GM12878 (cell line): ENCODE data around the gene CHN2. TPM values are rescaled to one million over a fixed set of nuclear protein-coding genes. Genes with fewer than 3 reads are reported as not detected.

Experiments used
- ATAC-seq: fragments of 200-7000 bp; cut with Tn5 transposase; 3 replicates; pipeline ENCODE4 v1.9.1; 2020; ENCODE audit warnings: mild to moderate bottlenecking, moderate library complexity
- BruUV-seq: library from RNA; stranded (reverse); fragments of 400-500 nt; replicated peaks from 2 replicates; lab custom pipeline; 2021; lab: Mats Ljungman, UMichigan
- CTCF ChIA-PET: fragments of 300-600 bp; sonication (Branson Sonifier 250); formaldehyde crosslinking; extraction: SDS; loops from one replicate; lab custom pipeline; 2021; ENCODE audit warnings: inconsistent platforms; lab: Yijun Ruan, JAX
- POLR2A ChIA-PET: fragments of 350-600 bp; formaldehyde crosslinking; extraction: SDS; loops from one replicate; lab custom pipeline; 2021; ENCODE audit warnings: inconsistent platforms; lab: Charles Lee
- RAD21 ChIA-PET: fragments of 300-600 bp; sonication (Branson Sonifier 250); formaldehyde crosslinking; loops from one replicate; lab custom pipeline; 2023; ENCODE audit warnings: antibody characterized with exemption; ENCODE audit not compliant: unreplicated experiment; lab: Charles Lee
- SMC1A ChIA-PET: fragments of 300-600 bp; sonication (Branson Sonifier 250); formaldehyde crosslinking; loops from one replicate; lab custom pipeline; 2023; ENCODE audit not compliant: unreplicated experiment, uncharacterized antibody; lab: Charles Lee
- DNase-seq: peaks from one replicate; pipeline ENCODE4 v3.0.0-alpha.2; 2011; ENCODE audit warnings: low read depth, low spot score
- FAIRE-seq: peaks from 3 replicates; lab custom pipeline; 2011; peaks lifted over from hg19 to GRCh38; lab: Jason Lieb, UNC
- H2AFZ ChIP-seq: 2 replicates; pipeline ENCODE4 v1.6.0; 2011; ENCODE audit warnings: low read depth, low read length, control low read depth; ENCODE audit not compliant: control insufficient read depth
- H3K27ac ChIP-seq: 2 replicates; pipeline ENCODE4 v1.5.1; 2011; ENCODE audit warnings: control low read depth; ENCODE audit not compliant: control insufficient read depth, insufficient read depth
- H3K27me3 ChIP-seq, 2 experiments: replicated peaks in 1 of 2; 2 replicates each; pipeline versions ENCODE4 v1.6.0 to v1.6.1; 2011; ENCODE audit warnings: low read length in 1 of 2; ENCODE audit not compliant: control insufficient read depth in 2 of 2, insufficient read depth in 2 of 2
- H3K36me3 ChIP-seq, 2 experiments: 2 replicates each; pipeline ENCODE4 v1.5.1; 2011; ENCODE audit warnings: low read length in 1 of 2; ENCODE audit not compliant: control insufficient read depth in 2 of 2, insufficient read depth in 2 of 2
- H3K4me1 ChIP-seq: 2 replicates; pipeline ENCODE4 v1.6.1; 2011; ENCODE audit warnings: mild to moderate bottlenecking, low read length, moderate library complexity, mixed read lengths; ENCODE audit not compliant: control insufficient read depth, insufficient read depth
- H3K4me2 ChIP-seq: 2 replicates; pipeline ENCODE4 v1.6.0; 2011; ENCODE audit warnings: control low read depth; ENCODE audit not compliant: control insufficient read depth, insufficient read depth
- H3K4me3 ChIP-seq: fragments of 200-600 bp; sonication (generic); 2 replicates; pipeline ENCODE4 v1.5.1; 2016
- H3K79me2 ChIP-seq: 2 replicates; pipeline ENCODE4 v1.6.0; 2011; ENCODE audit warnings: low read length; ENCODE audit not compliant: control insufficient read depth, insufficient read depth
- H3K9ac ChIP-seq: 2 replicates; pipeline ENCODE4 v1.8.0; 2011; ENCODE audit warnings: low read length, control low read depth, mixed read lengths; ENCODE audit not compliant: control insufficient read depth, insufficient read depth
- H3K9me3 ChIP-seq: replicated peaks from 3 replicates; pipeline ENCODE4 v1.5.1; 2011; ENCODE audit warnings: mild to moderate bottlenecking, low read length; ENCODE audit not compliant: control insufficient read depth, insufficient read depth
- H4K20me1 ChIP-seq: 2 replicates; pipeline ENCODE4 v1.6.0; 2011; ENCODE audit not compliant: control insufficient read depth, insufficient read depth
- BMI1 ChIP-seq: fragments of 450-650 bp; IDR thresholded peaks from 2 replicates; pipeline ENCODE4 v1.6.1; 2016; ENCODE audit warnings: mild to moderate bottlenecking, moderate library complexity, borderline replicate concordance
- E2F8 ChIP-seq: fragments of 450-650 bp; IDR thresholded peaks from 2 replicates; pipeline ENCODE4 v1.6.1; 2018; ENCODE audit warnings: mild to moderate bottlenecking, low read depth, moderate library complexity; ENCODE audit not compliant: partially characterized antibody
- LARP7 ChIP-seq: fragments of 450-650 bp; IDR thresholded peaks from 2 replicates; pipeline ENCODE4 v1.6.1; 2017; ENCODE audit warnings: mild to moderate bottlenecking
- MLLT1 ChIP-seq: fragments of 450-650 bp; IDR thresholded peaks from 2 replicates; pipeline ENCODE4 v1.6.1; 2016; ENCODE audit warnings: mild to moderate bottlenecking
- PKNOX1 ChIP-seq: fragments of 450-650 bp; IDR thresholded peaks from 2 replicates; pipeline ENCODE4 v1.6.1; 2016; ENCODE audit warnings: mild to moderate bottlenecking
- POU2F2 ChIP-seq: IDR thresholded peaks from 3 replicates; pipeline ENCODE4 v1.6.1; 2011; ENCODE audit warnings: low read depth, mild to moderate bottlenecking, low read length, borderline replicate concordance
- SPI1 ChIP-seq: IDR thresholded peaks from 2 replicates; pipeline ENCODE4 v1.6.1; 2011; ENCODE audit warnings: low read depth, mild to moderate bottlenecking, low read length, moderate library complexity, borderline replicate concordance; ENCODE audit not compliant: insufficient read depth
- STAT3 ChIP-seq: IDR thresholded peaks from 2 replicates; pipeline ENCODE4 v1.6.1; 2011; ENCODE audit warnings: low read depth, low read length, improper control_type of control experiment
- SUZ12 ChIP-seq: fragments of 200-600 bp; sonication (generic); IDR thresholded peaks from one replicate; pipeline ENCODE4 v1.6.1; 2018; ENCODE audit warnings: antibody characterized with exemption, mild to moderate bottlenecking; ENCODE audit not compliant: unreplicated experiment
- WRNIP1 ChIP-seq: IDR thresholded peaks from 2 replicates; pipeline ENCODE4 v1.6.1; 2011; ENCODE audit warnings: low read depth, low read length, improper control_type of control experiment, borderline replicate concordance
- ZNF384 ChIP-seq: IDR thresholded peaks from 2 replicates; pipeline ENCODE4 v1.6.1; 2012; ENCODE audit warnings: low read depth, mild to moderate bottlenecking, low read length, improper control_type of control experiment, borderline replicate concordance
- WGBS: methylation state at CpG from one replicate; pipeline ENCODE4 v1.1.6; 2016; ENCODE audit warnings: low lambda C conversion rate; ENCODE audit not compliant: insufficient replicate concordance, insufficient coverage; ENCODE audit errors: missing lambda C conversion rate; 5-methylcytosine and 5-hydroxymethylcytosine counted together
- in situ Hi-C: fragments of 300-500 bp; cut with MboI; formaldehyde crosslinking; loops from 9 replicates; pipeline ENCODE4 v1.14.3; 2018; ENCODE audit warnings: mixed read lengths
- intact Hi-C: fragments of 100-400 bp; cut with micrococcal nuclease; formaldehyde crosslinking; loops from one replicate; pipeline ENCODE4 v1.14.2; 2022; ENCODE audit not compliant: unreplicated experiment
- polyA plus RNA-seq, 11 experiments: library from polyadenylated mRNA; depleted of rRNA in 4 of 11; unstranded in 6 of 11; stranded (reverse) in 5 of 11; fragments of >200 nt; fragmentation: Nextera tagmentation in 4 of 11; fragmentation: Illumina TruSeq in 1 of 11; extraction: Ambion mirVana in 4 of 11; extraction: Trizol in 1 of 11; gene quantifications; 1 replicate in 1 of 11; 2 replicates in 10 of 11; pipeline versions ENCODE4 v1.2.1 to v1.2.3, GENCODE V29; 2011 to 2016; ENCODE audit warnings: inconsistent platforms in 2 of 11, missing spikeins in 2 of 11, low read depth in 1 of 11
- total RNA-seq, 4 experiments: library from RNA; depleted of rRNA in 3 of 4; stranded (reverse); fragments of >200 nt in 3 of 4; fragmentation: Illumina TruSeq in 1 of 4; extraction: Trizol in 1 of 4; gene quantifications; 2 replicates each; pipeline versions ENCODE4 v1.2.1 to v1.2.3, GENCODE V29; 2013 to 2021

CHN2 gene
- total and polyA plus RNA-seq, 10 of the 15 experiments (the other 5 are each of a cell fraction or from before 2014, with no cell fraction given): 0.11 to 3.8 (median 0.37) TPM; not detected in 2

GRCh38 chr7:29214816-29215215, 20.2 kb downstream of the CHN2 start:
- in situ Hi-C loops: no loop called here
- WGBS: 5% methylated on average over 3 of the region's 3 CpGs
- Histone ChIP-seq H2AFZ (no peak overlapping the region), H3K4me1 (no peaks in the 10 kb centered on the region), H3K4me3 (no peak overlapping the region), H3K4me2 (no peak overlapping the region), H3K9ac (no peak overlapping the region), H3K79me2 (no peaks in the 10 kb centered on the region), H3K27ac (no peak overlapping the region), H4K20me1 (no peaks in the 10 kb centered on the region), H3K36me3 (no peaks in the 10 kb centered on the region), H3K27me3 (no peaks in the 10 kb centered on the region), H3K9me3 (no peaks in the 10 kb centered on the region)
- no peak for ATAC-seq
- no peak for TF ChIP-seq POU2F2
- no peak for TF ChIP-seq MLLT1
- no peak for TF ChIP-seq BMI1
- no peak for TF ChIP-seq WRNIP1
- no peak for TF ChIP-seq E2F8
- no peak for TF ChIP-seq PKNOX1
- TF ChIP-seq STAT3: no peak
- TF ChIP-seq LARP7: no peak
- no peak for TF ChIP-seq SUZ12
- no peak for TF ChIP-seq SPI1
- no peak for TF ChIP-seq ZNF384
- CTCF ChIA-PET: no interaction called here
- SMC1A ChIA-PET: no interaction called here
- no peak for DNase-seq
- intact Hi-C loops: loop anchor here (1.0 kb wide), 1 partner anchor 29 kb away; no protein-coding TSS in a partner anchor
- no peak for FAIRE-seq
- RAD21 ChIA-PET: no interaction called here
- POLR2A ChIA-PET: no interaction called here
- BruUV-seq: no TSS peak
